Esophagus squamous epithelium (tissue), 4 donors: Measurements from ENCODE around the gene OOSP4B.

Source experiments
- CTCF ChIP-seq, 6 experiments: fragments of 450-650 bp in 4 of 6; fragments of 200-600 bp in 2 of 6; sonication (generic) in 2 of 6; IDR thresholded peaks; one replicate each; pipeline ENCODE4 v1.5.1; 2016 to 2019; ENCODE audit warnings: antibody characterized with exemption in 6 of 6, mild to moderate bottlenecking in 4 of 6, moderate library complexity in 4 of 6
- POLR2A ChIP-seq, 4 donors: fragments of 450-650 bp; IDR thresholded peaks; one replicate each; pipeline ENCODE4 v1.6.1; 2017; ENCODE audit warnings: antibody characterized with exemption in 4 of 4, mild to moderate bottlenecking in 4 of 4, moderate library complexity in 3 of 4

DNA sequence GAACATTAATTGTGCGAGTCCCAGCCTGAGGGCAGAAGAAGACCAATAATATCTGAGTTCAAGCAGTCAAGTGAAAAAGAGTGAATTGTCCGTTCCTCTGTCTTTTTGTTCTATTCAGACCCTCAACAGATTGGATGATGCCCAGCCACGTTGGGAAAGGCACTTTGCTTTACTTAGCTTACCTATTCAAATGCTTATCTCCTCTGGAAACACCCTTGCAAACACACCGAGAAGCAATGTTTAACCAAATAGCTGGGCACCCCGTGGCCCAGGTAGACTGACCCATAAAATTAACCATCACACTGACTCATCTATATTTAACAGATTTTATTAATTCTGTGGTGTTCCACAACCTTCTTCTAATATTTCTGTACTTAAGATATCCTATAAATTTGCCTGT lies 43.9 kb upstream of the OOSP4B start:
- TF ChIP-seq CTCF (IDR thresholded peaks at IDR 0.05) (no peak), POLR2A (IDR thresholded peaks at IDR 0.05) (no peak)
